GM12878 (cell line): ENCODE measurements around the gene PLEKHA6.

Experiments
- HDGF ChIP-seq: fragments of 450-650 bp; IDR thresholded peaks from 2 replicates; pipeline ENCODE4 v1.6.1; 2016; ENCODE audit warnings: antibody characterized with exemption
- POLR2A ChIP-seq: IDR thresholded peaks from 2 replicates; pipeline ENCODE4 v1.6.1; 2011; ENCODE audit warnings: low read depth, mild to moderate bottlenecking, low read length
- SIN3A ChIP-seq: IDR thresholded peaks from 2 replicates; pipeline ENCODE4 v1.6.1; 2012; ENCODE audit warnings: low read depth, low read length, improper control_type of control experiment
- TF ChIP-seq, protein P1 (sequence below), 3 experiments: IDR thresholded peaks in 2 of 3; conservative IDR thresholded peaks in 1 of 3; 2 replicates each; pipeline ENCODE4 v1.5.1; 2011; ENCODE audit warnings: low read depth in 3 of 3, low read length in 3 of 3, mild to moderate bottlenecking in 3 of 3, control low read depth in 2 of 3, moderate library complexity in 2 of 3, inconsistent platforms in 1 of 3, mixed read lengths in 1 of 3; ENCODE audit not compliant: control insufficient read depth in 2 of 3, insufficient read depth in 1 of 3; ENCODE audit errors: extremely low read depth in 1 of 3

DNA sequence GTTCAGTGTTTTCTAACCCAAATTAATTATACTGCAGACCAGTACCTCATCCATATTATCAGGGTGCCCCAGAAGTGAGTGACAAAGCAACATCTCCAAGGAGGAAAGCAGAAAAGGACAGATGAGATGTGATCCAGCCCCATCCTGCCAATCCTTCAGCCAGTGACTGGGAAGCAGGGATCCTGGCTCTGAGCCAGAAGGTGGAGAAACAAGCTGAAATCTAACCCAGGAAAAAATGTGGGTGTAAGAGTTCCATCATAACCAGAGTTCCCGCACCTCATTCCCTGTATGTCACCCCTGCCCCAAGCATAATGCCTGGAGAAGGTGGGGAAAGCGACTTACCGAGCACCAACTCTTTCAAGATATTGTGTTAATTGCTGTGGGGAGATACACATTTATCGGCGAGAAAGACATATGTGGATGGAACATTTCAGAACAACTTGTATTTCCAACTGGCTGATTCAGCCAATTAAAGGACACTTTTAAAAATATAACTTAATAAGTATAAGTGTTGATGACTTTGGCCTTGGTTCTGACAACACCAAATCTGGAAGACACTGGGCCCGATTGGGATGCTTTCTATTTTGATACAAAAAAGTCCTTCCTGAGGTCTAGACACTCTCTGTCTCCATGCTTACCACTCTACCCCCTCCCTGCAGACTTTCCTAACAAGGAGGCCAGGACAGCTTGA lies 14.9 kb downstream of the PLEKHA6 start:
- TF ChIP-seq SIN3A (no peak), HDGF (no peak), POLR2A (no peak)
- TF ChIP-seq, protein P1, sequence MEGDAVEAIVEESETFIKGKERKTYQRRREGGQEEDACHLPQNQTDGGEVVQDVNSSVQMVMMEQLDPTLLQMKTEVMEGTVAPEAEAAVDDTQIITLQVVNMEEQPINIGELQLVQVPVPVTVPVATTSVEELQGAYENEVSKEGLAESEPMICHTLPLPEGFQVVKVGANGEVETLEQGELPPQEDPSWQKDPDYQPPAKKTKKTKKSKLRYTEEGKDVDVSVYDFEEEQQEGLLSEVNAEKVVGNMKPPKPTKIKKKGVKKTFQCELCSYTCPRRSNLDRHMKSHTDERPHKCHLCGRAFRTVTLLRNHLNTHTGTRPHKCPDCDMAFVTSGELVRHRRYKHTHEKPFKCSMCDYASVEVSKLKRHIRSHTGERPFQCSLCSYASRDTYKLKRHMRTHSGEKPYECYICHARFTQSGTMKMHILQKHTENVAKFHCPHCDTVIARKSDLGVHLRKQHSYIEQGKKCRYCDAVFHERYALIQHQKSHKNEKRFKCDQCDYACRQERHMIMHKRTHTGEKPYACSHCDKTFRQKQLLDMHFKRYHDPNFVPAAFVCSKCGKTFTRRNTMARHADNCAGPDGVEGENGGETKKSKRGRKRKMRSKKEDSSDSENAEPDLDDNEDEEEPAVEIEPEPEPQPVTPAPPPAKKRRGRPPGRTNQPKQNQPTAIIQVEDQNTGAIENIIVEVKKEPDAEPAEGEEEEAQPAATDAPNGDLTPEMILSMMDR (IDR thresholded peaks at IDR 0.05 in 2 of 3, conservative IDR thresholded peaks at IDR 0.05 in 1 of 3; ENCODE audit: control insufficient read depth in 2 of 3, extremely low read depth in 1 of 3, insufficient read depth in 1 of 3, low read depth in 3 of 3, low read length in 3 of 3), result no peak
